Activated naive CD4-positive, alpha-beta T cell treated with anti-CD3 and anti-CD28 coated beads, Interleukin-2, amount 50 U/mL, for 72 hours (primary cell): Measurements from ENCODE around the gene PDGFB. TPM values are rescaled to one million over a fixed set of nuclear protein-coding genes. Genes with fewer than 3 reads are reported as not detected.

Experiments
- ATAC-seq, 2 donors: fragments of 150-1000 bp; cut with Tn5 transposase; 2 replicates each; pipeline ENCODE4 v1.10.0; 2021; ENCODE audit warnings: mild to moderate bottlenecking in 2 of 2, moderate library complexity in 2 of 2
- DNase-seq, 2 donors: peaks; one replicate each; pipeline ENCODE4 v3.0.0; 2021 to 2022; ENCODE audit warnings: low spot score in 2 of 2
- H3K27ac Mint-ChIP-seq, 2 donors: one replicate each; pipeline ENCODE4 v1.8.0; 2022; ENCODE audit warnings: mild to moderate bottlenecking in 2 of 2, mixed read lengths in 2 of 2
- H3K36me3 Mint-ChIP-seq, 2 donors: one replicate each; pipeline ENCODE4 v1.8.0; 2022; ENCODE audit warnings: mixed read lengths in 2 of 2
- H3K9me3 Mint-ChIP-seq, 2 donors: one replicate each; pipeline ENCODE4 v1.8.0; 2022; ENCODE audit warnings: mixed read lengths in 2 of 2
- total RNA-seq, 2 donors: library from RNA; stranded (reverse); gene quantifications; one replicate each; pipeline ENCODE4 v1.2.3, GENCODE V29; 2022

The PDGFB gene
- total RNA-seq, 2 donors from 2014 or later, result 0.46 to 2.9 TPM

GRCh38 chr22:39212721-39213376 lies 31.9 kb downstream of the PDGFB start:
- ATAC-seq (no peak), DNase-seq (peak in 1 of 2 donors; percentile 39)
- no peak overlapping the region for H3K27ac Mint-ChIP-seq
- H3K36me3 Mint-ChIP-seq, result no peaks in the 10 kb centered on the region
- H3K9me3 Mint-ChIP-seq, result no peaks in the 10 kb centered on the region

DNA sequence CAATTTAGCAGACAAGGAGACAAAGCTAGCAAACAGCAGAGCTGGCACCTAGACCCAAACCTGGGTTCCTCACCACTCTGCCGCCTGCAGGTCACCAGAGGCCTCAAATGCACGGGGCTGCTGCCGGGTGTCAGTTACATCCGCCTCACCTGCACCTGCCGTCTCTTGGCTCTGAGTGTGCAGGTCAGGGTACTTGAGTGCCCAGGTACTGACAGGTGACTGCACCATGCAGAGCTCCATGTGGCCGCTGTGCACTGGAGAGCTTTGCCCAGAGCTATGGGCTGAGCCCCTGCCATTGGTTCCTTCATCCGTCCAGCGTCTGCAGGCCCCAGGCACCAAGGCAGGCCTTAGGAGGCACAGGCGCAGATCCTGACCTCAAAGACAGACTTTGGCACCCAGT lies 35.0 kb downstream of the PDGFB start:
- Mint-ChIP-seq H3K9me3 (no peaks in the 10 kb centered on the region), H3K27ac (no peak overlapping the region), H3K36me3 (no peaks in the 10 kb centered on the region)
- ATAC-seq, result no peak
- DNase-seq, result peak in 1 of 2 donors; percentile 31

DNA sequence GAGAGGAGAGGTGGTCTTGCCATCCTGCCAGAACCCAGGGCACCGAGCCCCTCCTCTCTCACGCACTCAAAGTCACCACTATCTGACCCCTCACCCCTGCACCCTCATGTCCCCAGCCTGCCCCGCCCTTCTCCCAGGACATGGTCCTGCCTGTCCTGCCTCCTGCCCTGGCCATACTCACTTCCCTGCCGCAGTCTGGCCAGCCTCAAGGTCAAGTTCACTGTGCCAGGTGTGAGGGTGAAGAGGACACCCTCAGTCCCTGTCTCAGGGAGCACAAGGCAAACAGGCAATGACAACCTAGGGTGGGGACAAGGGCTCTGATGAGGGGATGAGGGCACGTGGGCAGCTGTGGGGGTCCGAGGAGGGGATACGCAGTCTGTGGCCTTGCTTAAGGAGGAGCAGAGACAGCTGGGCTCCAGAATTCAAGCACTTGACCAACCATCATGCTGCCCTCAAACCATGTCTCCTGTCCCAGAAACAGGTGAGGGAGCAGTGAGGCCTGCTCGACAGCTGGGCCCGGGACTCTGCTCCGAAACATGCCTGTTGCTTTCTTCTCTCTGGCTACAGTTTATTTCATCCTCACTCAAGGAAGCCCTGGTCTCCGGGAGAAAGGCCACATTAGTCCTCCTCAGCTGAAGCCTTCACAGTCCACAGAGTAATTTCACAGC lies 36.6 kb downstream of the PDGFB start:
- H3K9me3 Mint-ChIP-seq, result no peaks in the 10 kb centered on the region
- H3K36me3 Mint-ChIP-seq, result no peaks in the 10 kb centered on the region
- ATAC-seq (no peak), DNase-seq (peak in 1 of 2 donors; percentile 18)
- H3K27ac Mint-ChIP-seq, result no peak overlapping the region

DNA sequence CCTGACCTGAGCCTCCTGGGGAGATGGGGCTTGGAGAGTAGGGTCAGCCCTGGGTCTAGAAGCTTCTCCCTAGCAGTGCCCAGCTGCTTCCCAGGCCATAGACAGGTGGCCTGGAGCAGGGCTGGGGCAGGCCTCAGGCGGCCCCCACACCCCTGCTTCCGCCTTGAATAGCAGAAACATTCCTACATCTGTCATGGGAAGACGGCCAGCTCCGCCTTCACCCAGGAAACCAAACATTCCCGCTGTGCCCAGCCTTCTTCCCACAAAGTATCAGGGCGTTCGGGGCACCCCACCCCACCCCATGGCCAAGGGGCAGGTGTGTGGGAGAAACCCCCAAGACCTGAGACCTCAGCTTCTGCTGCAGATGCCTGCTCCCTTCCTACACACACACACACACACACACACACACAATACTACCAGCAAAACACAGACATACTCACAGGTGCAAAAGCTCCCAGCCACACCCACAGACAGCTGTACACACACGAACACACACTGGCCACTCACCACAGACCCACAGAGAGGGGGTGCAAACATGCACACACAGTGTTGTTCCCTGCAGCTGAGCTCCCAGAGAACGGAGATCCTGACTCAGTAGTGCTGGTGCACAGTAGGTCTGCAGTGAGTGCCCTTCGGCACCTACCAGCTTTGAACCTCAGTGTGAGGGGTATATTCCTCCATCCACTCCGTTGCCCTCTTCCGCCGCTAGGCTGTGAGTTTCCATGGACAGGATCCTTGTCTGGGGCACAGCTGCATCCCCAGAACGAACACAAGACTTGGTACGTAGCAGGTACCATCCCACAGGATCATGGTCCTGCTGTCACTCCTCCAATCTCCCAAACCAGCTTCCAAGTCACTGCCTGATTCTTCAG lies 37.4 kb downstream of the PDGFB start:
- ATAC-seq (no peak), DNase-seq (peak in 1 of 2 donors; percentile 47)
- H3K9me3 Mint-ChIP-seq, result no peaks in the 10 kb centered on the region
- no peaks in the 10 kb centered on the region for H3K36me3 Mint-ChIP-seq
- H3K27ac Mint-ChIP-seq, result no peak overlapping the region

DNA sequence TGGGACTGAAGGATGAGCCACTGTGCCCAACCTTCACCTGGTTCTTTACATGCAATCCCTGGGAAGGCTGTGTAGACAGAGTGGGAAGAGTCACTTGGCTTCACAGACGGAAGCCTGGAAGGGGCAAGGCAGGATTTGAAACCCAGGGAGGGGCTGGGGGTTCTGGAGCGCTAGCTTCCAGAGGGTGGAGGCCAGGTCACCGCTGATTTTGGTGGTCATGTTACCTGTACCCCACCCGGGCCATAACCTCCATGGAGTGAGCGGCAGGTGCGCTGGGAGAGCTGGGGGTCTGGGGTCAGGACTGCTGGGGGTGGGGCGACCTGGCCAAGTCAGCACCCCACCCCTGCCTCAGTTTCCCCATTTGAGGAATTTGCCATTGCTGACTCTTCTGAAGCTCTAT lies 38.3 kb downstream of the PDGFB start:
- Mint-ChIP-seq H3K36me3 (no peaks in the 10 kb centered on the region), H3K27ac (peak overlapping the region in 1 of 2 donors; percentile 77)
- ATAC-seq, result no peak

GRCh38 chr22:39205344-39206021 lies 39.3 kb downstream of the PDGFB start:
- H3K9me3 Mint-ChIP-seq, result no peaks in the 10 kb centered on the region
- ATAC-seq, result peak; percentile 96
- H3K36me3 Mint-ChIP-seq, result no peaks in the 10 kb centered on the region
- H3K27ac Mint-ChIP-seq, result peak overlapping the region in 1 of 2 donors; percentile 77
- DNase-seq, result peak; percentile 17 to 73

More for the DNA sequence above, 38.3 kb downstream of the PDGFB start:
- peak in 1 of 2 donors; percentile 37 for DNase-seq
- H3K9me3 Mint-ChIP-seq, result no peaks in the 10 kb centered on the region

DNA sequence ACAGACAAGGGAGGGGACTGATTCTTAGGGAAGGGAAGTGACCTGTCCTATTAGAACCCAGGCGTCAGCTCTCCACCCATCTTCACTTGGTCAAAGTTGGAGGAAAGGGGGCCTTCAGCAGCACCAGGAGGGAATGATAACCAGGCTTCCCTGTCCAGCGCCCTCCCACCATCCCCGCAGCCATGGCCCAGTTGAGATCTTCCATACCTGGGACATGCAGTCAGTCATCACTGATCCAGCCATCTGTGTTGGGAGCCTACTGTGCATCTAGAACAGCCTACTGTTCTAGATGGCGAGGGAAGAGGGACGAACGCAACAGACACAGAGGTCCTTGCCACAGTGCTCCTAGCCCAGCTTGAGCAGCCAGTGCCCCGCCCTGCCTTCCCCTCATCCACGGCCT lies 40.6 kb downstream of the PDGFB start:
- Mint-ChIP-seq H3K27ac (no peak overlapping the region), H3K36me3 (no peaks in the 10 kb centered on the region), H3K9me3 (no peaks in the 10 kb centered on the region)
- no peak for ATAC-seq
- DNase-seq, result no peak

DNA sequence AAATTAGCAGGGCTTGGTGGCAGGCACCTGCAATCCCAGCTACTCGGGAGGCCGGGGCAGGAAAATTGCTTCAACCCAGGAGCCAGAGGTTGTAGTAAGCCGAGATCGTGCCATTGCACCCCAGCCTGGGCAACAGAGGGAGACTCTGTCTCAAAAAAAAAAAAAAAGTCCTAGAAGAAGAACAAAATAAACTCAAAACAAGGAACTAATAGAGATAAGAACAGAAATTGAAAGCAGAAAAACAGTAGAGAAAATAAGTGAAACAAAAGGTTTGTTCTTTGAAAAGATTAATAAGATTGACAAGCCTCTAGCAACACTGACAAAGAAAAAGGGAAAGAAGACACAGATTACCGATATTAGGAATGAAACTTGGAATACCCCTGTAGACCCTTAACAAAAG lies 47.2 kb downstream of the PDGFB start:
- Mint-ChIP-seq H3K27ac (no peak overlapping the region), H3K9me3 (peaks cover 4 to 15% of the 10 kb centered on the region in 2 donors), H3K36me3 (peaks cover 0 to 14% of the 10 kb centered on the region in 2 donors)
- DNase-seq (no peak), ATAC-seq (no peak)

DNA sequence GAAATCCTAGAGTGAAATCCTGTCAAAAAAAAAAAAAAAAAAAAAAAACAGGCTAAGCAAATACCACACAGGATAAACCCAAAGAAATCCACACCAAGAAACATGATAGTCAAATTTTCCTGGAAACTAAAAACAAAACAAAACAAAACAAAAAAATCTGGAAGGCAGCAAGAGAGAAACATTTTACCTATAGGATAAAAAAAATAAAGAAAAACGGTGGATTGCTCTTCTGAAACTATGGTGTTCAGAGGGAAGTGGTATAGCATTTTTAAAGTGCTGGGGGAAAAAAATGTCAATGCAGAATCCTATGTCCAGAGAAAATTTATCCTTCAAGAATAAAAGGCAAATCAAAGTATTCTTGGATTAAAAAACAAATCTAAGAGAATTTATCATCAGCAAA lies 50.7 kb downstream of the PDGFB start:
- Mint-ChIP-seq H3K9me3 (peaks cover 4 to 15% of the 10 kb centered on the region in 2 donors), H3K36me3 (peaks cover 0 to 14% of the 10 kb centered on the region in 2 donors), H3K27ac (no peak overlapping the region)
- no peak for ATAC-seq
- DNase-seq, result no peak

DNA sequence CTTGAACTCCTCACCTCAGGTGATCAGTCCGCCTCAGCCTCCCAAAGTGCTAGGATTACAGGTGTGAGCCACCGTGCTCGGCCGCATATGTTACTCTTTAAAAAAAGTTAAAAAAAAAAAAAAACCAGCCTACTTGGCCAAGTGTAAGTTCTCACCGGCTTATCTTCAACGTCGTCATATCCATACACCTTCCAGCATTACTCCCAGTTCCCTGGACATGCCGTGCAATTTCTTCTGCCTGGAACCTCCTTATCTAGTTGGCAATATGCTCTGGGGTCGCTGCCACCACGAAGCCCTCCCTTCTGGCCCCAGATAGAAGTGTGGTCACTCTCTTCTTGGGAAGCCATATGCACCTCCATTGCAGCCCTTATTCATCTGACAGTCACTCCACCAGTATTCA lies 56.0 kb downstream of the PDGFB start:
- DNase-seq (no peak), ATAC-seq (no peak)
- no peak overlapping the region for H3K27ac Mint-ChIP-seq
- peaks cover 0 to 7% of the 10 kb centered on the region in 2 donors for H3K36me3 Mint-ChIP-seq
- peaks cover 4 to 5% of the 10 kb centered on the region in 2 donors for H3K9me3 Mint-ChIP-seq

- H3K27ac Mint-ChIP-seq, result peak overlapping the region in 1 of 2 donors; percentile 24
- peaks cover 5 to 6% of the 10 kb centered on the region in 2 donors for H3K36me3 Mint-ChIP-seq
- ATAC-seq (no peak), DNase-seq (no peak)
- H3K9me3 Mint-ChIP-seq, result peaks cover 2 to 9% of the 10 kb centered on the region in 2 donors
These were observed 59.2 kb downstream of the PDGFB start for GRCh38 chr22:39185601-39186012.

- H3K9me3 Mint-ChIP-seq, result peaks cover 4 to 9% of the 10 kb centered on the region in 2 donors
- ATAC-seq (no peak), DNase-seq (no peak)
- H3K27ac Mint-ChIP-seq, result no peak overlapping the region
- peaks cover 6% of the 10 kb centered on the region in 2 donors for H3K36me3 Mint-ChIP-seq
These were observed 59.9 kb downstream of the PDGFB start for GRCh38 chr22:39184586-39185577.

GRCh38 chr22:39183991-39184585 lies 60.7 kb downstream of the PDGFB start:
- DNase-seq (no peak), ATAC-seq (no peak)
- Mint-ChIP-seq H3K9me3 (peaks cover 4 to 9% of the 10 kb centered on the region in 2 donors), H3K27ac (no peak overlapping the region), H3K36me3 (peaks cover 6% of the 10 kb centered on the region in 2 donors)

- H3K36me3 Mint-ChIP-seq, result peaks cover 6% of the 10 kb centered on the region in 2 donors
- DNase-seq (no peak), ATAC-seq (no peak)
- H3K9me3 Mint-ChIP-seq, result peaks cover 4 to 9% of the 10 kb centered on the region in 2 donors
- H3K27ac Mint-ChIP-seq, result peak overlapping the region in 1 of 2 donors; percentile 26
These were observed 62.2 kb downstream of the PDGFB start for GRCh38 chr22:39182478-39183030.

GRCh38 chr22:39181778-39182177 lies 63.0 kb downstream of the PDGFB start:
- ATAC-seq (no peak), DNase-seq (no peak)
- H3K9me3 Mint-ChIP-seq, result peaks cover 4 to 9% of the 10 kb centered on the region in 2 donors
- H3K36me3 Mint-ChIP-seq, result peaks cover 6% of the 10 kb centered on the region in 2 donors
- no peak overlapping the region for H3K27ac Mint-ChIP-seq
